Tibial nerve (tissue), 4 donors: Measurements from ENCODE around the gene COPA. TPM values are rescaled to one million over a fixed set of nuclear protein-coding genes. Genes with fewer than 3 reads are reported as not detected.

Experiments used
- DNase-seq, 2 donors: peaks; one replicate each; pipeline ENCODE4 v3.0.0-alpha.2; 2019; ENCODE audit warnings: low spot score in 2 of 2
- H3K27ac ChIP-seq, 4 donors: fragments of 200-600 bp; sonication (generic) in 3 of 4; one replicate each; pipeline ENCODE4 v1.5.1; 2017 to 2019; ENCODE audit warnings: mild to moderate bottlenecking in 1 of 4
- H3K27me3 ChIP-seq, 2 donors: fragments of 200-600 bp; sonication (generic) in 1 of 2; one replicate each; pipeline versions ENCODE4 v1.5.1 to v1.6.0; 2017 to 2019
- H3K36me3 ChIP-seq, 3 donors: fragments of 200-600 bp; sonication (generic); one replicate each; pipeline ENCODE4 v1.5.1; 2018 to 2019
- H3K4me1 ChIP-seq, 4 donors: fragments of 200-600 bp; sonication (generic) in 3 of 4; one replicate each; pipeline ENCODE4 v1.5.1; 2017 to 2019
- H3K4me3 ChIP-seq, 4 donors: fragments of 200-600 bp; sonication (generic) in 3 of 4; one replicate each; pipeline ENCODE4 v1.5.1; 2017 to 2019; ENCODE audit warnings: mild to moderate bottlenecking in 1 of 4, moderate library complexity in 1 of 4
- H3K9me3 ChIP-seq, 4 donors: fragments of 200-600 bp; sonication (generic) in 3 of 4; one replicate each; pipeline ENCODE4 v1.5.1; 2017 to 2019
- CTCF ChIP-seq, 5 experiments: fragments of 200-600 bp in 3 of 5; fragments of 450-650 bp in 2 of 5; sonication (generic) in 3 of 5; IDR thresholded peaks; one replicate each; pipeline ENCODE4 v1.5.1; 2016 to 2019; ENCODE audit warnings: antibody characterized with exemption in 5 of 5, mild to moderate bottlenecking in 3 of 5, moderate library complexity in 2 of 5
- EP300 ChIP-seq, 2 donors: sonication (generic); formaldehyde crosslinking; IDR thresholded peaks; one replicate each; pipeline ENCODE4 v1.6.1; 2017; ENCODE audit warnings: antibody characterized with exemption in 2 of 2, mild to moderate bottlenecking in 1 of 2
- POLR2A ChIP-seq, 2 donors: fragments of 450-650 bp; IDR thresholded peaks; one replicate each; pipeline ENCODE4 v1.6.1; 2017; ENCODE audit warnings: antibody characterized with exemption in 2 of 2, mild to moderate bottlenecking in 2 of 2, moderate library complexity in 2 of 2
- WGBS, 2 donors: methylation state at CpG; one replicate each; pipeline ENCODE4 v1.1.5; 2018; 5-methylcytosine and 5-hydroxymethylcytosine counted together
- total RNA-seq, 4 donors: library from RNA; depleted of rRNA; stranded (reverse); fragments of >200 nt; gene quantifications; one replicate each; pipeline ENCODE4 v1.1.0, GENCODE V29; 2016

Gene COPA
- total RNA-seq, 4 donors from 2014 or later = 92.2 to 127 (median 112) TPM

GRCh38 chr1:160261893-160262794 lies 80.9 kb downstream of the COPA start, which contains the start of gene DCAF8:
TSS of gene DCAF8 (minus strand) at chr1:160262549. CDS start at chr1:160244008, 18,541 bp downstream.
- Histone ChIP-seq H3K4me1 (peaks cover 0 to 49% (median 19%) of the 10 kb centered on the region in 4 donors), H3K36me3 (no peaks in the 10 kb centered on the region), H3K27me3 (no peaks in the 10 kb centered on the region), H3K27ac (peak within 1 kb of the TSS; percentile 94 to 98 (median 95)), H3K9me3 (no peaks in the 10 kb centered on the region), H3K4me3 (peak within 1 kb of the TSS; percentile 73 to 90 (median 87))
- 0 to 1% methylated on average over 63 to 64 of the region's 67 CpGs for WGBS, 2 donors
- peak; percentile 97 to 98 for DNase-seq
- TF ChIP-seq CTCF (IDR thresholded peaks at IDR 0.05) = peak in 1 of 5 experiments; percentile 46
- TF ChIP-seq POLR2A (IDR thresholded peaks at IDR 0.05) = peak; percentile 95 to 96
- peak in 1 of 2 donors; percentile 99 for TF ChIP-seq EP300 (IDR thresholded peaks at IDR 0.05)

GRCh38 chr1:160261556-160261892 lies 81.5 kb downstream of the COPA start:
- Histone ChIP-seq H3K4me1 (peaks cover 0 to 55% (median 22%) of the 10 kb centered on the region in 4 donors), H3K9me3 (no peaks in the 10 kb centered on the region)

GRCh38 chr1:160260406-160261382 lies 82.4 kb downstream of the COPA start:
- no peaks in the 10 kb centered on the region for H3K36me3 ChIP-seq
- no peaks in the 10 kb centered on the region for H3K27me3 ChIP-seq
- H3K27ac ChIP-seq = peak overlapping the region; percentile 94 to 98 (median 95)
- WGBS, 2 donors = 18% methylated on average over 6 of the region's 6 CpGs
- no peak for DNase-seq
- peaks cover 0 to 59% (median 22%) of the 10 kb centered on the region in 4 donors for H3K4me1 ChIP-seq
- peak overlapping the region; percentile 73 to 90 (median 87) for H3K4me3 ChIP-seq
- H3K9me3 ChIP-seq = no peaks in the 10 kb centered on the region
- TF ChIP-seq CTCF (IDR thresholded peaks at IDR 0.05) (no peak), POLR2A (IDR thresholded peaks at IDR 0.05) (no peak), EP300 (IDR thresholded peaks at IDR 0.05) (no peak)

More at GRCh38 chr1:160261556-160261892, 81.5 kb downstream of the COPA start:
- peak in 1 of 2 donors; percentile 44 for DNase-seq
- 0 to 1% methylated on average over 8 of the region's 8 CpGs for WGBS, 2 donors
- no peaks in the 10 kb centered on the region for H3K27me3 ChIP-seq
- peak overlapping the region; percentile 94 to 98 (median 95) for H3K27ac ChIP-seq
- peak overlapping the region; percentile 73 to 90 (median 87) for H3K4me3 ChIP-seq
- TF ChIP-seq POLR2A (IDR thresholded peaks at IDR 0.05) (no peak), EP300 (IDR thresholded peaks at IDR 0.05) (no peak), CTCF (IDR thresholded peaks at IDR 0.05) (no peak)
- no peaks in the 10 kb centered on the region for H3K36me3 ChIP-seq

GRCh38 chr1:160258177-160258798 lies 84.8 kb downstream of the COPA start:
- no peaks in the 10 kb centered on the region for H3K27me3 ChIP-seq
- H3K27ac ChIP-seq = no peak overlapping the region
- H3K9me3 ChIP-seq = no peaks in the 10 kb centered on the region
- TF ChIP-seq EP300 (IDR thresholded peaks at IDR 0.05) (no peak), POLR2A (IDR thresholded peaks at IDR 0.05) (no peak), CTCF (IDR thresholded peaks at IDR 0.05) (no peak)
- H3K4me3 ChIP-seq = no peak overlapping the region
- H3K36me3 ChIP-seq = peaks cover 0 to 15% (median 0%) of the 10 kb centered on the region in 3 donors
- 94% methylated on average over 7 of the region's 7 CpGs for WGBS, 2 donors
- H3K4me1 ChIP-seq = peaks cover 0 to 59% (median 22%) of the 10 kb centered on the region in 4 donors
- no peak for DNase-seq
